GM18517 (cell line): ENCODE results near the gene ARCN1.
"Not testable (repeated sequence)": the region's sequence is repeated elsewhere in the genome, so short reads cannot be mapped to it uniquely, and the experiment has no call there.

ENCODE experiments used
- ATAC-seq: cut with Tn5 transposase; IDR thresholded peaks from one replicate; pipeline ENCODE4 v1.9.1; 2021; ENCODE audit warnings: mild to moderate bottlenecking, moderate library complexity; ENCODE audit not compliant: unreplicated experiment

The ARCN1 gene

DNA sequence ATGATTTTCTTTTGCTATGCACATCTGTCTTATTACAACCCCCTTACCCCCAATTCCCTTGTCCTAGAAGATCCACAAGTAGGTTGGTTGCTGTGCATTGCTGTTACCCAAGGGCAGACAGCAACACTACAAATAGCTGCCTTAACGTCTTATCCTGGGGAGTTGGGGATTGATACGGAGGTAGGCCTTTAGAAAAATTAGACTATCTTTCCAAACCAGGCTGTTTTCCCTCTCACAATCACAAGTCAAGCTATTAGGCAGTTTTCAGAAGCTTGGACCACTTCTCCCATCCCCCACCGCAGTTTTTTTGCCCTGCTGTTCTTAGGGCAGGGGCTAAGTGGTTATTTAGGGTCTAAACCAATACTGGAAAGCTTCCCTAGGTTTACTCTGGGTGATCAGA, 32.4 kb downstream of the ARCN1 start:
- ATAC-seq, result no peak

- no peak for ATAC-seq
Measured at GRCh38 chr11:118605116-118605867, 33.1 kb downstream of the ARCN1 start.

- no peak for ATAC-seq
Measured at GRCh38 chr11:118606157-118606843, 34.1 kb downstream of the ARCN1 start.

DNA sequence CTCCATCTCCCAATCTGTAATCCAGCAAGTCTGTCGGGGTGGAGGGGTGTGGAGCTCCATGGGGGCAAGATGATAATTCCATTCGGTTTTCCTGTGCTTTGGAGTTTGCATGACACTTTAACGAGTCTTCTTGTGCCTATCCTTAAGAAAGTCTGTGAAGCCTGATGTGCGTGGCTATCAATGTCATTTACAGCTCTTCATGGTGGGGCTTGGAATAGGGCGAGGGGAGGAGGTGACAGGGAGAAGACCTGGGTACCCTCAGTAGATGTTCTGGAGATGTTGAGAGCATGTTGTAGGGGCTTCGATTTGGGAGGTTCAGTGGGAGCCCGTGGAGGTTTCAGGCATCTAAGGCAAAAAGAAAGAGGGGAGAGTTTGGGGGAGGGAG, 34.6 kb downstream of the ARCN1 start:
- no peak for ATAC-seq

DNA sequence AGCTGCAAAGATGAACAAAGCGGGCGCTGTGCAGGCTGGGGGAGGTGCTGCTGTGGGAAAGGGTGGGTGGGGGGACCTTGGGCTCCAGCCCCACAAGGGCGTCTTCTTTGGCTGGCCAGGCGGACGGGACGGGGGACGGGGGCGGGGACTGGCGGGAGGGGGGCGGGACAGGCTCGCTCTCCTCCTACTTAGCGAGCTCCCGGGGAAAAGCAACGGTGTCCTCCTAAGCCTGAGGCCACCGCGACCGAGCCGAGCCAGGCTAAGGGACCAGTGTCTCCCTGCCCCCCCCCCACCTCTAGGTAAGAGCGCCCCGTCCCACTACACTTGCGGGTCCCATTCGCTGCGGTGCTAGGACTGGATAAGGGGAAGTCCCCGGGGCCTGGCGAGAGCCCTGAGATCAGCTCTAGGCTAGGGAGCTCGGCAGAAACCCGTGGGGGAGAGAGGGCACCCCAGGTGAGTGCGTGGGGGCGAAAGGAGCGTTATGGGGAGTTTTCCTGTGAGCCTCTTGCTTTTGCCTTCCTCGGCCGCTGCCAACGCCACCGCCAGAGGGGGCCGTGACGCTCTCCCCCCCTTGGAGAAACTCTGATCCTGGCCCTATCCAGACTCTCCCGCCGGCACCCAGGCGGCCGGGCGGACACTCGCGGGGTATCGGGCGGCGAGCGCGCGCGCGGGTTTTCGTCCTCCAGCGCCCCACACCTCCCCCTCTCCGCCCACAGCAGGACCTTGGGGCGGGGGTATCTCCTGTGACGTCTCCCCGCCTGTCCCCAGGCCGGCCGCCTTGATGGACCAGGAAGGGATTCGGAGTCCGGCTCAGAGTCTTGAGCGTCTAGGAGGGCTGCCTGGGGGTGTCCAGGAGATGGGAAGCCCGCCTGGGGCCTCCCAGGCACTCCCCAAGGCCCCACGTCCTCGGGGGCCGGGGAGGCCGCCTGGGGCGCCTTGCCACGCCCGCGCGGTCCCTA, 35.5 kb downstream of the ARCN1 start, which contains the start of gene PHLDB1:
PHLDB1 (plus strand) TSS at position 215 of the 959 bp plus-strand sequence. CDS start 6,222 bp downstream, outside the sequence.
- no peak for ATAC-seq

- no peak for ATAC-seq
Measured at GRCh38 chr11:118608360-118609227, 36.4 kb downstream of the ARCN1 start.

- ATAC-seq, result no peak
Measured at GRCh38 chr11:118609380-118610224, 37.4 kb downstream of the ARCN1 start.

DNA sequence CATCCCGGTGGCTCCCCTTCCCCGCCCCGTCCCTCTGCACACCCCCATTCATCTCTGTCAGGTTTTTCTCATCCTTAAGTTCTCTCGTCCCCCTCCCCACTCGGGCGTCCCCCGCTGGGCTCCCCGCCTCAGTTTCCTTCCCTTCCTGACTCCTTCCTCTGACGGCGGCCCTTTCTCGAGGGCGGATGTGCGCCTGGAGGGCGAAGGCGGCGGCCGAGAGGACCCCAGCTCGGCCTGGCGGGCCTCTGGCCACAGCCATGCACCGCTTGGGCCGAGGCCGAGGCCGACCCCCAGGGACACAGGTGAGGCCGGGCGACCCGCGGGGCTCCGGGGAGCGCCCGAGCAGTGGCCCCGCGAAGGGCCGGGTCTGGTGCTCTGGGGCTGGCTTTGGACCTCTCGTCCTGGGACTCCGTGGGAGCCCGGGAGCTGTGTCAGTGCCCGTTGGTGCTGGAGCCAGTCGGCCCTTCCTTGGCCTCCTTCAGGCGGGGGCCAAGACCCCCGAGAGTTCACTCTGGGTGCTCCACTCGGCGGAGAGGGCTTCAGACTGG, 38.1 kb downstream of the ARCN1 start:
- no peak for ATAC-seq

DNA sequence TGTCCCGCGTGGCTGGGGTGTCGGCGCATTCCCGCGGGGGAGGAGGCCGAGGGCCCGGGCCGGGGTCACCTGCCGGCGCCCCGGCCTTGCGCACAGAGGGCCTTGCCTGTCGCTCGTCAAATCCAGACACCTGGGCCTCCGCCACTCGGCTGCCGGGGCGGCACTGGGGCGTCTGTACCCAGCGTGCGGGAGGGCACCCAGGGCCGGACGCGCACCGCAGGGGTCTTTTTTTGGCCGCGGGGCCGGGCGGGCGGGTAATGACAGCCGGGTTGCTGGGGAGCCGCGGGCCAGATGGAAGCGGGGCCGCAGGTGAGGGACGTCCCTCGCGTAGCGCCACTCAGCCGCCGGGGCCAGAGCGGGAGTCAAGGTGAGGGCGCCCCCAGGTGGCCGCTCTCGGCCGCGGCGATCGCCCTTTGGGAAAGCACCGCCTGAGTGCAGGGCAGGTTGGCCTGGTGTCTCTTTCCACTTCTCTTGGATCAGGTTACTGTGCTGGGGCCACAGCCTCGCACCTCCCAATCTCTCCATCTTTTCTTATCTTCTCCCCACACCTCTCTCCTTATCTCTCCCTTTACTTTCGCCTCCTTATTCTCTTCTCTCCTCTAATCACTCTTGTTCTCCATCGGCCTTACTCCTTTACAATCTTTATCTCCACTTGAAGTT, 38.7 kb downstream of the ARCN1 start:
- ATAC-seq, result peak; percentile 46

DNA sequence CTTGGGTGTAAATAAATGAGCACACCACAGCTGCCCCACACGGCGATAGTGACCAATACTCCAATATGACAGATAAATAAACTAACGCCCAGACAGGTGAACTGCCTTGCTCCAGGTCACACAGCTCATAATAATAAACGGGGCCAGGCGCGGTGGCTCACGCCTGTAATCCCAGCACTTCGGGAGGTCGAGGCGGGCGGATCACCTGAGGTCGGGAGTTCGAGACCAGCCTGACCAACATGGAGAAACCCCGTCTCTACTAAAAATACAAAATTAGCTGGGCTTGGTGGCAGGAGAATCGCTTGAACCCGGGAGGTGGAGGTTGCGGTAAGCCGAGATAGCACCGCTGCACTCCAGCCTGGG, 39.2 kb downstream of the ARCN1 start:
- ATAC-seq, result not testable (repeated sequence)

GRCh38 chr11:118612378-118612777, 40.2 kb downstream of the ARCN1 start:
- no peak for ATAC-seq

- ATAC-seq, result no peak
Measured at GRCh38 chr11:118614511-118614910, 42.3 kb downstream of the ARCN1 start.

DNA sequence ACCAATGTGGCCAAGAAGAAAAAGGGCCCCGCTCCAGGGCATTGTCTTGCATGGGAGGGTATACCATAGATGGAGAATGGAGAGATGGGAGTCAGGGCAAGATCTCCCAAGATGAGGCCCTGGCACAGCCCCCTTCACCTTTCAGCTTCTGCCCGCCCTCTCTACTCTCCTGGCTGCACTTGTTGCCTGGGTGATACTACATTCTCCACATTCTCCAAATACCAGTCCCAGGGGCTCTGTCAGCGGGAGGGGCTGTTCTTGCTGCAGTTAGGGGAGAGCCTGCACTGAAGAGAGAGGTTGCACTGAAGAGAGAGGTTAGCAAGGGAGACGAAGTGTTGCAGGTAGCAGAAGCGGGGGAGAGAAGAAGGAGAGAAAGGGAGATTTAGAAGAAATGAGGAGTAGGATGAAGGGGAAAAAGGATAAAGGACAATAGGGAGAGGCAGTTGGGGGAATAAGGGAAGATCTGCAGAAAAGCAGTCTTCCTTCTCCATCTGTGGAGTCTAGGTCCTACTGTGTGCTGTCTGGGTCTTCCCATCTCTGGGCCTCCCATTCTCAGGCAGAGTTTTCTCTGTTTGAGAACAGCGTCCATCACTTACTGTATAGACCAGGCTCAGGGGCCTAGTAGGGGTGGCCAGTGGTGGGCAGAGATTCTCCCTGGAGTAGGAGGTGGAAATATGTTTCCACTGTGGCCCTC, 43.2 kb downstream of the ARCN1 start:
- ATAC-seq, result no peak

DNA sequence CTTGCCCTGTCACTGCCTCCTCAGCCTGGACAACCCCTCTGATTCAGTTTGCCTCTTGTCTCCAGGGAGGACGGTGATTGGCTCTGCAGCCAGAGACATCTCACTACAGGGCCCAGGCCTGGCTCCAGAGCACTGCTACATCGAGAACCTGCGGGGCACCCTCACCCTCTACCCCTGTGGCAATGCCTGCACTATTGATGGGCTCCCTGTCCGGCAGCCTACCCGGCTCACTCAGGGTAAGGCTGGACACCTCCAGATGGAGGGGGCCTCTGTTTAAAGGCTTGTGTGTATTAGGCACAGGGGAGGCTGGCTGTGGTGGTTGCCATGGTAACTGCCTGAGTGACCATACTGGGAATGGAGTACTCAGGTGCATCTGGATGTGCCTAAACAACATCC, 43.8 kb downstream of the ARCN1 start:
- no peak for ATAC-seq

DNA sequence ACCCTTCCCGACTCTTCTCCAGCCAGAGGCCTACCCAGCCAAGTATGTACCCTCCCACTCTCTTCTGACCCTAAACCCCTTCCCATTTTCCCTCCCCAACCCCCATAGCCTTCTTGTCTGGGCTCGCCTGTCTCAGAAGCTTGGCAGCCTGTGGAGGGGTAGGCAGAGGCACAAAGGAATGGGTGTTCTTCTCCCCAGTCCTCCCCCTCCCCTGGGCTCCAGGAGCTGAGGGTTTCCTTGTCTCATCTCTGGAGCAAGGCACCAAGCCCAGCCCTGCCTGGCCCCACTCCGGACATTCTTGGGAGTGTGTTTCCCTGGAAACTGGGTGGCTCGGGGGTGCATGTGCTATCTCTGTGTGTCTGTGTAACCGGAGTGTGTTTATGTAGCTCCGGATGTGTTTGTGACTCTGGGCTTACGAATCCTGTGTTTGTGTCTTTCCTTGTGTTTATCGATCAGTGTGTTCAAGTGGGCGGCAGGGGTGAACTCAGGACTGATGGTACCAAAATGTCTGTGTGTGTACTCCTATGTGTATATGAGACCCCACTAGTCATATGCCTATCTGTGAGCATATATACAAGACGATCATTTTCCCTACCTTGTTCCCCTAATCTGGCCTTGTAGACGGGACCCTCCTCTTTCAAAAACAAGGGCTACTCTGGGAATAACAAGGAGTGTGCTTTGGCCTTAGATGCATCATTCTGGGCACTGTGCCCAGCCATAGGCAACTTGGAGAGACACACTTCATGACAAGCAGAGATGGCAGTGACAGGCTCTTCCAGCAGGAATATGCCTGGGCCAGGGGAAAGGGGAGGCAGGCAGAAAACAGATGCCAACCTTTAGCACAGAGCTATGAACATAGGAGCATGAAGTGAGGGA, 46.1 kb downstream of the ARCN1 start:
- no peak for ATAC-seq

GRCh38 chr11:118618991-118619375, 46.8 kb downstream of the ARCN1 start:
- no peak for ATAC-seq
